PC-3 (cell line): ENCODE results near the gene HDGFL2.

Experiments
- CTCF ChIP-seq: fragments of 300-600 bp; sonication (generic); conservative IDR thresholded peaks from 2 replicates; pipeline ENCODE4 v1.5.1; 2017; ENCODE audit warnings: antibody characterized with exemption, low read depth, mild to moderate bottlenecking, low read length
- EZH2 ChIP-seq: fragments of 300-600 bp; sonication (generic); IDR thresholded peaks from one replicate; pipeline ENCODE4 v1.6.1; 2017; ENCODE audit warnings: antibody characterized with exemption, mild to moderate bottlenecking, low read length; ENCODE audit not compliant: unreplicated experiment

GRCh38 chr19:4431808-4432674 lies 40.1 kb upstream of the HDGFL2 start:
- no peak for TF ChIP-seq EZH2
- TF ChIP-seq CTCF = no peak
